Endothelial cell of hepatic sinusoid (primary cell): ENCODE results near the gene ANO8.
"Not testable (repeated sequence)": the region's sequence is repeated elsewhere in the genome, so short reads cannot be mapped to it uniquely, and the experiment has no call there.

ENCODE experiments used
- in situ Hi-C: cut with HindIII; loops from 2 replicates; pipeline ENCODE4 v1.10.0; 2017; ENCODE audit warnings: low sequenced_read_pairs

Gene ANO8

GRCh38 chr19:17293605-17294004, 41.0 kb downstream of the ANO8 start:
- in situ Hi-C loops: no loop called here

GRCh38 chr19:17292301-17293074, 42.2 kb downstream of the ANO8 start:
- in situ Hi-C loops: no loop called here

- in situ Hi-C loops: no loop called here
Measured at GRCh38 chr19:17289489-17289888, 45.2 kb downstream of the ANO8 start.

GRCh38 chr19:17286752-17287151, 47.9 kb downstream of the ANO8 start:
- in situ Hi-C loops: no loop called here

GRCh38 chr19:17286263-17286662, 48.4 kb downstream of the ANO8 start:
- in situ Hi-C loops: no loop called here

- in situ Hi-C loops: no loop called here
Measured at GRCh38 chr19:17285415-17286135, 49.1 kb downstream of the ANO8 start.

- in situ Hi-C loops: no loop called here
Measured at GRCh38 chr19:17283504-17283996, 51.1 kb downstream of the ANO8 start.

- in situ Hi-C loops: no loop called here
Measured at GRCh38 chr19:17282488-17283125, 52.0 kb downstream of the ANO8 start.

GRCh38 chr19:17281391-17282304, 53.0 kb downstream of the ANO8 start, which contains the start of gene ANKLE1:
Gene ANKLE1, plus strand, starts transcription at chr19:17281901. Its CDS starts 20 bp downstream, at chr19:17281921.
- in situ Hi-C loops: no loop called here

GRCh38 chr19:17279436-17279835, 55.2 kb downstream of the ANO8 start:
- in situ Hi-C loops: no loop called here

- in situ Hi-C loops: no loop called here
Measured at GRCh38 chr19:17275441-17276175, 59.0 kb downstream of the ANO8 start.

- in situ Hi-C loops: not testable (repeated sequence)
Measured at GRCh38 chr19:17274892-17275291, 59.8 kb downstream of the ANO8 start.
